NCI-H2081 (cell line): Measurements from ENCODE around the gene SLC26A9.
"Not testable (repeated sequence)": the region's sequence is repeated elsewhere in the genome, so short reads cannot be mapped to it uniquely, and the experiment has no call there.

Experiments used
- DNase-seq, 2 experiments: peaks; one replicate each; lab custom pipeline; 2025; lab: John Stamatoyannopoulos, UW

SLC26A9 gene

DNA sequence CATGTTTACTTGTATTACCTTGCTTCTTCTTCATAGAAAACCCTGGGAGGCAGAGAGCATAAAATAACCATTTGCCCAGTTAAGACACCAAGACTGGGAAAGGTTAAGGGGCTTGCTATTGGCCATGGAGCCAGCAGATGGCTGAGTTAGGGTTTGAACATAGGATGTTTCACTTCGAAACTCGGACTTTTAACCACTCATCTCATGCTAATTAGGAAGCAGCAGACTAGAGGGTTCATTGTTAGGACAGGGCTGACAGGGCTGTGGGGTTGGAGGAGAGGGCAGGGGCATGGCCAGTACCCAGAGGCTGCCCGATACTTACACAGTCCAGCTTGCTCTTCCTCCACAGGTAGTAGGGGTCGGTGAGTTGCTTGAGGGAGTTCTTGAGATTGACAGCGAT lies 17.0 kb downstream of the SLC26A9 start:
- no peak for DNase-seq

DNA sequence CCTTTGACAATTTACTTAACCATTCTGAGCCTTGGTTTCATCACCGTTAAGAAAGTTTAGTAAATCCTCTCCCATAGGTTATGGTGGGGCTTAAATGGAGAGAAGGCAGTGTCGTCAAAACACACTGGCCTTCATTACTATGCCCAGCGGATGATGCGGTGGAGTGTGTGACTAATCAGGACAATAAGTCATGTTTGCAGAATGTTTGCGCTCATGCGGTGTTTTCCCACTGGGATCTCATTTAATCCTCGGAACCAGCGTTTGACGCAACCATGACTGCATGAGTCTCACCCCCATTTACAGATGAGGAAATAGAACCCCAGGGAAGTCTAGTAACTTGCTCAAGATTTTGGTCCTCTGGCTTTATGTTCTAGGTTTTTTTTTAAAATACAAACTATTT lies 17.5 kb downstream of the SLC26A9 start:
- DNase-seq, result peak in 1 of 2 experiments; percentile 27

DNA sequence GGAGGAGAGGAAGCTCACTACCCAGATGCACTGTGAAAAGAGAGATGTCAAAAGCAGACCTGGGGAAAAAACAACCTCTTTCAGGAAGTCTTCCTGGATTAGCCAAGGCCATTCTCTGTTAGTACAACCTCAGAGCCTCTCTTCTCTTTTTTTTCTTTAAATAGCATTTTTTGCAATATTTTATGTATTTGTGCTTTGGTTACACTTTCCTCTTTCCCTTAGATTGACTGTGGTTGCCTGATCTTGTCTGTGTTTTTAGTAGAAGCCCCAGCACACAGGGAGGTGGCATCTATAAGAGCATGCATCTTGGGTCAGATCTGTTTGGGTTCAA lies 18.8 kb downstream of the SLC26A9 start:
- DNase-seq, result no peak

DNA sequence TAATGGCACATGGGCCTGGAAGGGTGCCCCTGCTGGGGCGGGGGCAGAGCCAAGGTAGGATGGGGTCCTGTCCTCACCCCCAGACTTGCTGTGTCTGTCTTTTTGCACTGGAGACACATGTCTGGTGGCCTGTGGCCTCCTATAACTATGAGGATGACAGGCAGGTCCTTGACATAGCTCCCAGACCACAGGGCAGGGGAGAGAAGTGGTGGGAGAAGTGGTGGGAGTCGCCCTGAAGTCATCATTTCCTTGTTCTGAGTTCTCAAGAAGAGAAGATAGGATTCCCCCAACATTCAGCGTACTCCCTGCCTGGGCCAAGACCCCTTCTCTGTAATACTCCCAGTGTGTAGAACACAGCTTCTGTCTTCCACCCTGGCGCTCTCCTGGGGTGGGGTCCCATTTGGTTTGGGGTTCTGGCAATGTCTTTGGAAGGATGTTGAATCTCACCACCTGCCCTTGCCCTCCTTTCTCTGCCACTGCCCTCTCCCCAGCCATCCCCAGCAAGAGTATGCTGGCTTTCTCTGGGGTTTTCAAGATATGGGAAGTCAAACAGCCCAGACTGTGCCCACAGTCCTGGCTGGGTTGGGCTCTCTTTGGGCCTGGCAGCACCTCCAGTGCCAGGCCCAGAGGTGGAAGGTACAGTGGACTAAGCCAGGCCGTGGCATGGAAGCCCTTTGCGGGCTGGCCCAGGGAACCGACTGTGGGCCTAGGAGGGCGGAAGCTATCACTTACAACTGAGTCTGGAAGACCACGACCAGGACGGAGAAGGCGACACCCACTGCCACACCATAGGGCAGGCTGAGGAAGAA lies 19.4 kb downstream of the SLC26A9 start:
- no peak for DNase-seq

DNA sequence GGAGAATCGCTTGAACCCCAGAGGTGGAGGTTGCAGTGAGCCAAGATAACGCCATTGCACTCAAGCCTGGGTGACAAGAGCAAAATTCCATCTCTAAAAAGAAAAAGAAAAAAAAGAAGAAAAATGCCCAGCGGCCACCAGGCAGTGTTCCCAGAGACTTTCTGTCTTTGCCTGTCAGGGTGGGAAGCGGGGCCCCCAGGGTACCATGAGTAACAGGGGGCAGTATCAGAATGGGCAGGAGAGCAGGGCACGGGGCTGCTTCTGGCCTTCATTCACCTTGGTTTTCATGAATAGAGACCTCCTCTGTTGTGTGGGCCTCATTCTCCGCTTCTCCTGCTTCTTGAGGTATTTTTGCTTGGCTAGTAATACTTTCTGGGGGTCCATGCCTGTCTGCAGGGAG lies 20.4 kb downstream of the SLC26A9 start:
- no peak for DNase-seq

DNA sequence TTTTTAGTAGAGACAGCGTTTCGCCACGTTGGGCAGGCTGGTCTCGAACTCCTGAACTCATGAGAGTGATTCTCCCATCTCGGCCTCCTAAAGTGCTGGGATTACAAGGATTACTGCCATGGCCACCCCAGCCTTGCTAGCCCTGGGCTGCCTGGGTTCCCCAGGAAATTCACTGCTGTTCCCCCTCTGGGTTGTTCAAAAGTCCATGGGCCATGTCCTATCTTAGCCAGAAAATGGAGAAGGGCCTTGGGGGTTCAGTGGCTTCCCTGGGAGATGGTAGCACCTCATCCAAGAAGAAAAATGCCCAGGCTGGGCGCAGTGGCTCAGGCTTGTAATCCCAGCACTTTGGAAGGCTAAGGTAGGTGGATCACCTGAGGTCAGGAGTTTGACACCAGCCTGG lies 20.9 kb downstream of the SLC26A9 start:
- no peak for DNase-seq

DNA sequence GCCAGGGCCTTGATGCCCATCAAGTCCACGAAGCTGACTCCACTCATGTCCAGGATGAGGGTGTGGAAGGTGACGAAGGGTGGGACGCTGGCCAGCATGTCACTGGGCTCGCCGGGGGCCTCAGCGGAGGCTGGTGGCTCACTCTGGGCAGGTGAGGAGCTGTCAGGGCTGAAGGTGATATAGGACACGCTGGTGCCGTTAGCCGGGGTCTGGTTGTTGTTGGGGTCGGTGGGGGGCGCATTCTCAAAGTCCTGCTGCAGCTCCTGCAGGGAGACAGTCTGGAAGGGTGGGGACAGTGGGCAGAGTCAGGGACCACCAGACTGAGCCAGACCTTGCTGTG lies 21.7 kb downstream of the SLC26A9 start:
- no peak for DNase-seq

DNA sequence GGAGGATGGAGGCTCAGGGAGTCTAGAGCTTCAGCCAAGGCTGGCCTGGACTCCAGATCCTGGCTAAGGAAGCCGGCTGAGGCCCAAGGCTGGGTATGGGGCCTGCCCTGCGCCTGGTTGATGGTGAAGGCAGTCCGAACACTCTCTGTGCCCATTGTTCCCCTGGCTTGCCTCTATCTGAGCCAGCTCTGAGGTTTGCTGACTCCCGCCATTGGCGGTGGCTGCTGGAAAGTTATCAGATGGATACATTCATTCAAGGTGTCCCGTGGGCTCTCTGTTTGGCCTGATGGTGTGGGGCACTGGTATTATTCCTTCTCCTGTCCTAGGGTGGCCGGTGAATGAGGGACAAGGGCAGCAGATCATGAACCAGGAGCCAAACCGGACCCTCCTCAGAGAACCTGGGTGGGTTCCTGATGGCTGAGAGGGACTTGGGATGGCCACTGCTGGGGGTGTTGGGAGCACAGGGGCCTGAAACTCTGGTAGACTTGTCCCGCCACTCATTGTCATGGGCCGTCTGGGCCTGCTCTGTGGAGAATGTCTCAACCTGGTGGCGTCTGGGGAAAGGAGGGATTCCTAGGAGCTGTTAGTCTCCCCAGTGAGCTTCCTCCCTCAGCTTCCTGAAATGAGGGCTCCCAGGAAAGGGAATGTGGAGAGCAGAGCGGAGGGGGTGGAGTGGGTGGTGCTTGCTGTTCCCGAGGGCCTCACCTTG lies 22.2 kb downstream of the SLC26A9 start:
- no peak for DNase-seq

DNA sequence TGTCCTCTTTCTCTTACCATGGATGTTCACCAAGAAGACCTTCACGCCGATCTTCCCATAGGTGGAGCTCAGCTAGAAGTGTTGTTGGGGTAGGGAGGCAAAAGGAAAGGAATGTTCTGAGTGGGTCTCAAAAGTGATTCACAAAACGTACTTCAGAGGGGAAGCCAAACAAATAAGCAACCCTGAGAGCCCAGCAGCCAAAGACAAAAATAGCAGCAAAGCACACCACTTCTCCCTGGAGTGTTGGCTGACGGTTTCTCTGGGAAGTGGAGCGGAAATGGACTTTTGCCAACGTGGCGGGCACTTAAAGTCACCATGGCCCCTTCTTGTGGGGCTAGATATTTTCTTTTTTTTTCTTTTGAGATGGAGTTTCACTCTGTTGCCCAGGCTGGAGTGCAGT lies 23.1 kb downstream of the SLC26A9 start:
- DNase-seq, result peak in 1 of 2 experiments; percentile 49

DNA sequence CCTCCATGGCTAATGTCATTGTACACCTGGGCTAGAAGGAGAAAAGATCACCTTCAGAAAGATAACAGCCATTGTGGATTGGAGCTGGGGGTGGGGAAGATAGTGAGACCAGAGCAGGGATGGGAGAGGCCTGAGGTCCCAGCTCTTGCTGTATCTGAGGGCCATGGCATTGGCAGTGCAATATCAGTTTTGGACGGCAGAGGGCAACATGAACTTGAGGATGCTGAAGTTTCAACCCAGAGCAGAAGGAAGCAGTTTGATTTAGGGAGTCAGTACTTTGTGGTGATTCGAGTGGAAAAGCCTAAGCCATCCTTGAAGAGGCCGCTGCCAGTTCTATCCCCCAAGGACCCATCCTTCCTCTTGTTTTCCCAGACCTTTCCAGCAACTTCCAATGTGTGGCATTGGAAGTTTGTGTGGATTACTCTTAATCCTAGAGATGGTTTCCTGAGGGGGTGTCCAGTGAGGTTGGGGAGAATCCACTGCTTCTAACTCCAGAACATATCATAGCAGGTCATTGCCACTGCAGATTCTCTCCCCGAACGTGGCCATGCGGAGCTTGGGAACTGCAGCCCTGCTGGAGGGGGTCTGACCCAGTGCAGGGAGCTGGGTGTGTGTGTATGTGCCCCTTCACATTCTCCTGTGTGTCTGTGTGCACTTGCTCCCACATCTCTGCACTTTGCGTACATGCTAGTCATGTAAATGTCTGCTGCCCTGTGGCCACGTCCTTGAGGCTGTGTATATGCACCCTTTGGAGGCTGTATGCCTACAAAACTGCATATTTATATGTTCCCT lies 24.1 kb downstream of the SLC26A9 start:
- DNase-seq, result peak; percentile 73 to 82

DNA sequence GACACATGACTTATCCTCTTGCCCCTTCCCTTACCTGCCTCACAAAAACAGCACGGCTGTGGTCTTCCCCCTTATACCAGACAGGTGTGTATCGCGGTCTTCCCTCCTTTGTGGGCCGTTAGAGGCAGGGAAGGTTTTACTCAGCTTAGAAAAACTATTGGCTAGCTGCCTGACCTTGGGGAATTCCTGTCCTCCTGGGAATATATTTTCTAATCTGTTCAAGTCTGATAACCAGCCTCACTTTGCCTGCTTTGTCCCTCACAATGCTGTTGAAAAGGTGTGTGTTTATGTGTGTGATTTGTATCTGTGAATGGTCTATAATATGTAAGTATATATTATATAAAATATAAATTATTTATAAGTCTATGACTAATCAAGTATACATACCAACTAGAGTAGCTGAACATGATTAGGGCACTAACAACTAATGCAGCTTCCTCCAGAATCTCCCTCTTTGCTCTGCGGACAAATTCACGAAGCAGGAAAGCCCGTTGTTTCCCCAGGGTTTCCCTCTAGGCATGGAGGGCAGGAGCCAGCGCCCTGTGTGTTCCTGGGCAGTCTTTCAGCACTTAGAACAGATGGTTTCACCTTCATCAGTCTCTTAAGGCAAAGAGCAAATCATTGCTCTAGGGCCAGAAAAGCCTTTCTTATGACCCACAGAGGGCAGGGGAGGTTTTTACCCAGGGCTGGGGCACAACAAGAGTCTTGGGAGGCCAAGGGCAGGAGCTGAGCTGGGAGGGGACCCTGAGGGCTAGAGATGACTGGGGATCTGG lies 25.6 kb downstream of the SLC26A9 start:
- DNase-seq, result no peak

DNA sequence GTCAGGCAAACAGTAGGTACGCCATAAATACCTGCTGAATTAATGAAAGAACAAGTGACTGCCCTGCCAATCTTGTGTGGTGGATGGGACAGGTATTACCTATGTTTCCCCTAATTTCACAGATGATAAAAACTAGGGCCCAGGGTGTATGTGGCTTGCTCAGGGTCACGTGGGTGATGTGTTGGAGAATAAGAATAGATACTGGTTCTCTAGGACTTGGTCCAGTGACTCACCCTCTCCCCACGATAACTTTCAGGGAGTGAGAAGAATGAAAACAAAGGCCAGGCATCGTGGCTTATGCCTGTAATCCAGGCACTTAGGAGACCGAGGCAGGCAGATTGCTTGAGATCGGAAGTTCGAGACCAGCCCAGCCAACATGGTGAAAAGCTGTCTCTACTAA lies 26.7 kb downstream of the SLC26A9 start:
- DNase-seq, result no peak

DNA sequence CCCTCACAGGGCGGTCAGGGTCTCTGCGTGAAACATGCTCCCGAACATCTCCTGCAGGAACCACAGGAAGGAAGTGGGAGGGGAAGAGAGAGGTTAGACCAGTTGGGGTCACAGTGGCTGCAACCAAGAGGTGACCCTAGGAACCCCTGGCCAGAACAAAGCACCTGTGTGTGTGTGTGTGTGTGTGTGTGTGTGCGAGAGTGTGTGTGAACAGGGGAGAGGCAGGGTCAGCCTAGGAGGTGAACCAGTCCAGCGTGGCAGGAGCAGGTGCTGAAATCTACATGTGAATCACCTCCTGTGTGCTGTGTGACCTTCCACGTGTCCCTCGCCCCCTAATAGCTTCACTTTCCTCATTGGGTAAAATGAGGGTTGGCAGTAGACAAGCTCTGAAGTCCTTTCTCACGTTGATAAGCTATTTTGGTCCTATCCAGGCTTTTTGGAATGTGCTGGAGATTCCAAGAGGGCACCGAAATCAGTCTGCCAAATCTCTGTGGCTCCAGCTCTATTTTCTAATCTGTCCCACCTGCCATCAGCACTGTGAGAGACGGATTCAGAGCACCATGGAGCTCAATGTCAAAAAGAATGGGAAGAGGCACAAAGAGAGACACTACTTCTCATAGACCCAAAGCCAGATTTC lies 27.8 kb downstream of the SLC26A9 start:
- no peak for DNase-seq

DNA sequence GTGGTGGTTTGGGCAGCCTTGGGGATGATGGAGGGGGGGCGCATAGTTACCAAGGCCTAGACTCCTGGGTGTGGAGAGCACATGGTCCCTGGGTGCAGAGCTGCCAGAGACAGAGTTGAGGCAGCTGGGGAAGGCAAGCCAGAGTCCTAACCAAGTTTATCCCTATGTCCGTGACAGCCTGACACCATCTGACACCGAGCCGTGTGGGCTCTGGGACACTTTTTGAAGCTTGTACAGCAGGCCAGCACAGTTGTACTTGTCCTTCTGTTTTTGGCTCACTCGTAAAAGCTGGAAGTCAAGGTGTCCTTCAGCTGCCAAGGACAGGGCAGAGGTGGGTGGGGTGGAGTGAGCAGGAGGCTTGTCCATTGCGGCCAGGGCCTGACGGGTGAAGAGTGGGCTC lies 28.5 kb downstream of the SLC26A9 start:
- DNase-seq, result no peak

DNA sequence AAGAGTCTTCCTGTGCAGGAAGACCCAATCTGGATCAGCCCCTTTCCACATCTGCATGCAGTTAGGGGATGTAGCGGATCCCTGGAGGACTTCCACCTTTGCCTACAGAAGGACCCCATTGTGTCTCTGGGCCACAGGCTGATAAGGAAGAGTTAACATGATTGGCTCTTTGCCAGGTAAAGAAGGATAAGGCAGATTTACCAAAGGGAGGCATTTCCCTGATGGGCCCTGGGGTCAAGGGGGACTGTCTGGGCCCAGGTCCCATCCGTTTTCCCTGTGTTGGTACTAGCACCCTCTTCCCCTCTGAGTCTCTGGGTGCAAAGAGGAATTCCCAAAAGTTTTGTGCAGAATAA lies 29.1 kb downstream of the SLC26A9 start:
- DNase-seq, result no peak

DNA sequence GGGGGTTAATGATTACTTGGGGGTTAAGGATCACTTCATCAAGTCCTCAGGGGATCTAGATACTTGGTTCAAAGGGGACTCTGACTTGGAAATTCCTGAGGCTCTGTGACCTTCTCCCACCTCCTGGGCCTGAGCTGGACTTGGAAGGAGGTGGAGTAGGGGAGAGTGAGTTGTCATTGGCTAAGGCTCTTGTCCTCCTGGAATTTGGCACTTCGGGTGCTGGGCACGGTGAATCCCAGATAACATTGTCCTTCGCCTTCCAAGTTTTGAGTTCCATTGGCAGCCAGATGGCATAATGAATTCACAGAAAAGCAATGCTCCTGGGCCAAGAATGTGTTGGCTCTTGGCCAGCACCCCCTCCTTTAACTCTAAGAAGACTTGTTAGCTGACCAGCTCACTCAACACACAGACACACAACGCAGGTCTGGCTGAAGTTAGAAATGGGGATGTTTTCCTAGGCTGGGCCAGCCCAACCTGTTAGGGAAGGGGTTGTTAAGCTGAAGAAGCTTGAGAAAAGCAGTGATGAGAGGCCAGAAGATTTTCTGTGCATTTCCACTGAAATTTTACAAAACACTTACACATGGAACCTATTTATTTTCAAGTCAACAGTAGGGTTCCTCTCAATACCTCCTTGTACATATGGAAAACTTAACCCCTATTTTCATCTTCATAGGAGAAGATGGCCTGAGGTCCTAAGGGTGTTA lies 29.7 kb downstream of the SLC26A9 start:
- DNase-seq, result no peak

DNA sequence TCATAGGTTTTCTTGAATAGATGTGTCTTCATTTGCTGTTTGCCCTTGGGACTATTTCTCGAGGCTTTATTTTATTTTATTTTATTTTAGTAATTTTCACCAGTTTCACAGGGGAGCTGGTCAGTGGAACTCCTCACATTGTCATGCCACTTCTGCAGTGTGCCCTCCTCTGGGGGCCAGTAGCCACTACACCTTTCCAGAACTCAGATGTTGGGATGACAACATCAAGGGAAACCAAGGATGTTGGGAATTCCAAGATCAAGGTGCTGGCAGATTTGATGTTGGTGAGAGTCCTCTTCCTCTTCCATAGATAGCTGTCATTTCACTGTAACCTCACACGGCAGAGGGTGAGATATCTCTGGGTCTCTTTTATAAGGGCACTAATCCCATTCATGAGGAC lies 35.5 kb downstream of the SLC26A9 start:
- DNase-seq, result peak in 1 of 2 experiments; percentile 32

DNA sequence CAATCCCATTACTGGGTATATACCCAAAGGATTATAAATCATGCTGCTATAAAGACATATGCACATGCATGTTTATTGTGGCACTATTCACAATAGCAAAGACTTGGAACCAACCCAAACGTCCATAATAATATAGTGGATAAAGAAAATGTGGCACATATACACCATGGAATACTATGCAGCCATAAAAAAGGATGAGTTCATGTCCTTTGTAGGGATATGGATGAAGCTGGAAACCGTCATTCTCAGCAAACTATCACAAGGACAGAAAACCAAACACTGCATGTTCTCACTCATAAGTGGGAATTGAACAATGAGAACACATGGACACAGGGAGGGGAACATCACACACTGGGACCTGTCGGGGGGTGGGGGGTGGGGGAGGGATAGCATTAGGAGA lies 38.2 kb downstream of the SLC26A9 start:
- not testable (repeated sequence) for DNase-seq

DNA sequence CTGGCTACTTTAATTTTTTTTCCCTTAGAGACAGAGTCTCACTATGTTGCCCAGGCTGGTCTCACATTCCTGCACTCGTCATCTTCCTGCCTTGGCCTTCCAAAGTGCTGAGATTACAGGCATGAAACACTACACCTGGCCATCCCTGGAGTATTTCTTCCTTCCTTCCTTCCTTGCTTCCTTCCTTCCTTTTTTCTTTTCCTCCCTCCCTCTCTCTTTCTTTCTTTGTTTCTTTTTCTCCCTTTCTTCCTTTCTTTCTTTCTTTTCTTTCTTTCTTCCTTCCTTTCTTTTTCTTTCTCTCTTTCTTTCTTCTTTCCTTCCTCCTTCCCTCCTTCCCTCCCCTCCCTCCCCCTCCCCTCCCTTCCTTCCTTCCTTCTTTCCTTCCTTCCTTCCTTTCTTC lies 46.9 kb downstream of the SLC26A9 start:
- no peak for DNase-seq

DNA sequence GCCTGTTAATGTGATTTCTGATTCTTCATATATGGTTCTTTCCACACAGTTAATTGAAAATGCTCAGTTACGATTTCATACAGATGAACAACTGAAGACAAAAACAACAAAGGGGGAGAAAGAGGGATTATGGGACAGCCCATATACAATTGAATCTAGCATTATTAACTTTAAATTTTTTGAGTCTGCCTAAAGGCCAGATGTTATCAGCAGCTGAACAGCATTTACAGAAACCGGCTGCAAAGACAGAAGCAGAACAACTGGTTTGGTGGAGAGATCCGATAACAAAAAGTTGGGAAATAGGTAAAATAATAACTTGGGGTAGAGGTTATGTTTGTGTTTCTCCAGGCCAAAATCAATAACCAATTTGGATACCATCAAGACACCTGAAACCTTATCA lies 49.1 kb downstream of the SLC26A9 start:
- DNase-seq, result not testable (repeated sequence)

DNA sequence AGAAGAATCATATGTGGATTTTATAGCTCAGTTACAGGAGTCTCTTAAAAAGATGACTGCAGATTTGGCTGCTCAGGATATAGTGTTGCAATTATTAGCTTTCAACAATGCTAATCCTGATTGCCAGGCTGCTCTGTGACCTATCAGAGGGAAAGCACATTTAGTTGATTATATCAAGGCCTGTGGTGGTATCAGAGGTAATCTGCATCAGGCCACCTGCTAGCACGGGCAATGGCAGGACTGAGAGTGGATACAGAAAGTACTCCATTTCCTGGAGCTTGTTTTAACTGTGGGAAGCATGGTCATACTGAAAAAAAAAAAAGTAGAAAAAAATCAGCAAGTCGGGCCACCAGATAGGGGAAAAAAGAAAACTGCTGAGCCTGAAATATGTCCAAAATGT lies 51.1 kb downstream of the SLC26A9 start:
- not testable (repeated sequence) for DNase-seq
